MM.1S (cell line): Measurements from ENCODE around the gene PEX26.

Experiments
- CTCF ChIP-seq: fragments of 300-600 bp; sonication (generic); IDR thresholded peaks from 2 replicates; pipeline ENCODE4 v1.5.1; 2016; ENCODE audit warnings: antibody characterized with exemption, low read length, mixed read lengths
- EZH2 ChIP-seq: fragments of 300-600 bp; sonication (generic); optimal IDR thresholded peaks from 2 replicates; pipeline ENCODE3; 2017; ENCODE audit warnings: low read depth, mild to moderate bottlenecking, antibody characterized with exemption, low read length, mixed read lengths
- EZH2phosphoT487 ChIP-seq: fragments of 300-600 bp; sonication (generic); IDR thresholded peaks from 2 replicates; pipeline ENCODE4 v1.6.1; 2018; ENCODE audit warnings: antibody characterized with exemption, low read length

- TF ChIP-seq CTCF (peak; percentile 15; the same call in 1 of the 2 replicates), EZH2 (no peak), EZH2phosphoT487 (no peak)
Measured at GRCh38 chr22:18070556-18071306, 7.1 kb upstream of the PEX26 start.
